Measurements from ENCODE around the gene GATA2.

Gene GATA2

DNA sequence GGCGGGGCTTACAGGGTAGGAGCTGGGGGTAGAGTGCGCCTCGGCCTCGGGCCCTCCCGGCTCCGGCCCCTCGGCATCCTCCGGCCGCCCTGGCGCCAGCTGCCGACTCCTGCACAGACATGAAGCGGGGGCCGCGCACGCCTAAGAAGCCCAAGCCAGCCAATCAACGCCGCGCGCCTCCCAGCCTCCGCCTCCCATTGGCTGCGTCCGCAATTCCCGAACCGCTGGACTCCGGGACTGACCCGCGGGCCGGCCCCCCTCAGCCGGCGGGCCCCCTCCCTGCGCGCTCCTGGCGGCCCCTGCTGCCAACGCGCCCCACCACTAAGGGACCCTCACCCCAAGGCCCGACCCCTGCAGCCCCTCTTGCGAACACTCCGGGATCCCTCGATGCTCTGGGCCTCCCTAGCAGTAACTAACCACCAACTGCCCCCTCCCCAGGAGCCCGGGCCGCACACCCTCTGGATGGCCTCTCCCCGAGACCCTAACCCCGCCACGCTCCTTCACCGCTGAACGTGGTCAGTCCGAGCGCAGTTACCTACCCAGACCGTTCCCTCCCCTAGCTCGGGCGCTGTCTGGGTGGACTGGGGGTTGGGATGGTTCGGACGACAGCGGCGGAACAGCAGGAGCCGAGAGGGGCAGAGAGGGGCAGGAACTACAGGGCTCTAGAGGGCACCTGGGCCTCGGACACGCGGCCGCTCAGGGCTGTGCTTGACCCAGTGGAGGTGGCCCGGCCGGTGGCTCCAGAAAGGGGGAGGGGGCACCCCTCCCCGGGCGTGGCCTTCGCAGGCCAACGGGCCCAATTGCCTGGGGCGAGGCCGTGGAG, 5.0 kb downstream of the GATA2 start:
- DNase-seq = peak; percentile 76

DNA sequence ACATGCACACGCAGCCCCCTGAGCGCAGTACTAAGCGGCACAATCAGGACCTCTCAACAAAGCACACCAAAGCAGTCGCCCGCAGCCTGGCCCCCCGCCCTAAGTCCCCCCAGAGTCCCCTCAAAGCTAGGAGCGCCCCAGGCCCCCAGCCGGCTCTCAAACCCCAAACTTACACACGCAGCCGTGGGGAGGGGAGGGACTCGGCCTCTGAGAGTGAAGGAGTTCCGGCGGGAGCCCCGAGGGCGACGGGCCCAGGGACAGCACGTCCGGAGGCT, 5.5 kb downstream of the GATA2 start:
- no peak for DNase-seq

DNA sequence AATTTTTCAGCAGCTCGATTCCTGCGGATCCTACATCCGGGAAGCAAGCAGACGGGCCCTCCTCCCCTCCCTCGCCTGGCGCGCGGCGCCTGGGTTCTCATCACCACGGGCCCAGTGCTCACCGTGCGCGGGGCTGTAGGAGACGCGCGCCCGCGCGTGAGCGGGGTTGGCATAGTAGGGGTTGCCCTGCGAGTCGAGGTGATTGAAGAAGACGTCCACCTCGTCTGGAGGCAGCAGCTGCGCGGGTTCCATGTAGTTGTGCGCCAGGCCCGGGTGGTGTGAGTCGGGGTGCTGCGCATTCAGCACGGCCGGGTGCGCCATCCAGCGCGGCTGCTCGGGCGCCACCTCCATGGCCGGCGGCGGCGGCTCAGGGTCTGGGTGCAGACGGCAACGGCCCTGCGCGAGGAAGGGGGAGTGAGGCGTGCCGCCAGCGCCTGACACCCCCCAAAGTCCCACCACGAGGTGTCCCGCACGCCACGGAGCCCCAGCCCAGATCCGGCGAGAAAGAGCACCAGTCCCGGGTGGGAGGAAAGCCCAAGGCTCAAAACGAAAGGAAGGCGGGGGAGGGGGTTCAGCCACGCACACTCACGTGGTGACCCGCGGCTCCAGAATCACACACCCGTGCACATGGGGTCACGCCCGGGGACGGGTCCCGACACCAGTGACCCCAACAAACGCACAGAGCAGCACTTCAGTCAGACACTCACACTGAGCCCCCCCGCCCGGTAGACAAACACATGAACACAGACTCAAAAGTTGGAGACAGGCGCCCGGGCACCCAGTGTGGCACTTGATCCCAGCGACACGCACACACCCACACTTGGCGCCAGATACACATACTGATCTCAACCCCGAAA, 6.1 kb downstream of the GATA2 start:
- no peak for DNase-seq

GRCh38 chr3:128486205-128486628, 6.8 kb downstream of the GATA2 start:
- no peak for DNase-seq

DNA sequence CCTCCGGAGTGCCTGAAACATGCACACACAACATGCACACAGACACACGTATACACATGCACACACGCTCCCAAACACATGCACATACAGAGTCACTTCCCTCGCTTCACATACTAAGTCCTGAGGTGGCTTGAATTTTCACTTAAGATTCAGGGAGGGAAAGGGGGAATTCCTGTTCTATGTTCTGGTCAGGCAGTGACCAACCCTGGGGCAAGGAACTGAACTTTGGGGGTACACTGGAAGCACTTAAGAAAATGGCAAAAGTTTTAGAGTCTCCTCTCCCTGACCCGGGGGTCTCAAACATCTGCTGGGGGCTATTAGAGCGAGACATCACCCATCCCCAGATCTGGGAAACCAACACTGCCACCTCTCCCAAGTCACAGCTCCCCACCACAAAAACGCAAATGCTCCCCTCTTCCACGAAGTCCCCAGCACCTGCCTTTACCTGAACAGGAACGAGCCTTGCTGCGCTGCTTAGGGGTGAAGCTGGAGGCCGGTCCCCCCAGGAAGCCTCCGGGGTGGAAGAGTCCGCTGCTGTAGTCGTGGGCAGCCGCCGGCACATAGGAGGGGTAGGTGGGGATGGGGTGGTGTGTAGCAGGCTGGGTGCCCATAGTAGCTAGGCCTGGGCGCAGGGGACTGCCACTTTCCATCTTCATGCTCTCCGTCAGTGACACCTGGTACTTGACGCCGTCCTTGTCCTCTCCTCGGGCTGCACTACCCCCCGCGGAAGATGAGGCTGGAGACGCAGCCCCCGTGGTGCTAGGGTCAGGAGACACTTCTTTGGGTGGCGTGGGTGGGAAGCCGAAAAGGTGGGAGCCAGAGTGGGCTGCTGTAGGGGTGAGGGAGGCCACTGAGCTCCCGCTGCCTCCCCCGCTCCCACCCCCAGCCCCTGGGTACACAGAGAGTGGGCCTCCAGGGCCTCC, 7.5 kb downstream of the GATA2 start:
- no peak for DNase-seq

DNA sequence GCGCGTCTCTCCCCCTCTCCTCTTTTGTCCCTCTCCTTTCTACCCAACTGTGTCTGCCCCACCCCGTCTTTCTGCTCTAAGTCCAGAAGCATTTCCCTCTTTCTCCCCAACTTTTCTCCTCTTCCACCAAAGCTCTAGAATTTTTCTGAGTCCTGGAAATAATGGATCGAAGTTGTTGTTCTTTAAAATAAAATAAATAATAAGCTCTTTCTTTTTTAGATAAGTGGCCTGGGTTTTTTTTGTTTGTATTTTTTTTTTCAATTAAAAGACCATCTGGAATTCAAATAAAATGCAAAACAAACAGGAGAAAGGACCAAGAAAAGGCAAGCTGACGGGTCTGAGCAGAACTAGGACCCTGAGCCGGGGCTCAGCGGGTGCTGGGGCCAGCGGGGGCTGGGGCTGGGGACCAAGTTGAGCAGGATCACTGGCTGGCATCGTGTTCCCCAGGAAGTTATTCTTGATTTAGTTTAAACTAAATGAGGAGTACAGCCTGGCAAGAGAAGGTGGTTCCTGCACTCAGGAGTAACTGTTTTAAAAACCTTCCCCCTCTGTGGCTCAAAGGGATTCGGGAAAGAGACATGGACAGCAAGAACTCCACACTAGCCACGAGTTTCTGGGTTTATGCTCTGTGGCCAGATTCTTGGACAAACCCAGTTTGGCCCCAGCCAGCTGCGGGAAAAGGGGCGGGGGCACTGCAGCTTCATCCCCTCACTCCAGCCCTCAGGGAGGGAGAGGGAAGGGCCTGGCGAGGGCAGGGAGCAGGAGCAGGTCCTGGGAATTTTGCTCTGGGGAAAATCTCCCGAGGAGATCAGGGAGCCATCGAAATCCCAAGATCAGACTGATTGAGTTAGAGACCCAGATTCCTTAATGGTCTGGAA, 8.4 kb downstream of the GATA2 start:
- no peak for DNase-seq

GRCh38 chr3:128483657-128484403, 9.2 kb downstream of the GATA2 start:
- no peak for DNase-seq

DNA sequence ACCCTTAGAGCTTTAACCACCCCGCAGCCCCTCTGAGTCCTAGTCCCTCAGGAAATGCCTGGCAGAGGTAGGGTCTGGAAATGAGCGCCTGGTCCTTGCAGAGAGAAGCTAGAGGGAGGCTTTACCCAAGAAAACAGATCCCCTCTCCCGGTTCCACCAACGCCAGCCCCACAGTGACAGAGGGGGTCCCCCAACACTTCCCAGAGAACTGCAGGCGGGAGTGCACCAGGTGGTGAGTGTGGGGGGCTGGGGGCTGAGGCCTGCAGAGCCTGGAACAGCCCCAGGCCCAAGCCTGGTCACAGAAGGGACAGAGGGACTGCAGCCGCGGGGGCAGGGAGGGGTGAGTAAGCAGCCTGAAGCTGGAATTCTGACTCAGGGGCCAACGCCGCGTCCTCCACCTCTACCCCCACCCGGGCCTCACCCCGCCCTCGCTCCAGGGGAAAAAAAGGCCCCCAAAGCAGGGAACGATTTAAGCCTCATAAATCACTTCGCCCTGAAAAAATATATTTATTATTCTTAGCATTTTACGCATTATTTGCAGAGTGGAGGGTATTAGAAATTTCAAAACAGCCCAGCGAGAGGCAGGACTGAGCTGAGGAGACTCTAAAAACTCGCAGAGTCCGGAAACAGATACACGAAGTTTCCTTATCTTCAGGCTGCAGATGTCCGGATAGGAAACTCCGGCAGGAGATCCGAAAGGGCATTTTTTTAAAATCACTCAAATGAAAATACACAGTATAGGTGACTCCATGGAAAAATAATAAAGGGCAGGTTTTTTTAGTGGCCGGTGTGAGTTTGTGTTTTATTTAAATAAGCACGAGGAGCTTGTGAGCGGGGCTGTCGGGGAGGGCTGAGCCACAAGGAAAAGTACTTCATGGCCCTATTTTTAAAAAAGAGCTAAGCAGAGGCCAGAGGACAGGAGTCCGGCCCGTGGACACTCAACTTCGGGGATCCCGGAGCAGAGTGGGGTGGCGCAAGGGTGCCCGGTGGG, 10.0 kb downstream of the GATA2 start:
- no peak for DNase-seq

DNA sequence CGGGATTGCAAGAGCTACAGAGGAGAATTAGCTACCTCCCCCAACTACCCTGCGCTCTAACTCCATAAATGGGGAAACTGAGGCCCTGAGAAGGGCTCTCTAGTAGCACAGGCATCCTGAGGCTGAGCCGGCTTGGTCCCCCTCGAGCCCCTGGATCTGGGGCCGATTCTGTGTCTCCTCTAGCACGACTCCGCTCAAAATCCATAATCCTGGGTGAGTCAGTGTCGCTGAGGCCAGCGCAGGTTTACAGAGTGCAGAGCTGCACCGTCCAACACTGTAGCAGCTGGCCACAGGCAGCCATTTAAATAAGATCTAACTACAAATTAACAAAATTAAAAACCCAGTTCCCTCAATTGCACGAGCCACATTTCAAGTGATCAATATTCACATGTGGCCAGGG, 10.8 kb downstream of the GATA2 start:
- no peak for DNase-seq

DNA sequence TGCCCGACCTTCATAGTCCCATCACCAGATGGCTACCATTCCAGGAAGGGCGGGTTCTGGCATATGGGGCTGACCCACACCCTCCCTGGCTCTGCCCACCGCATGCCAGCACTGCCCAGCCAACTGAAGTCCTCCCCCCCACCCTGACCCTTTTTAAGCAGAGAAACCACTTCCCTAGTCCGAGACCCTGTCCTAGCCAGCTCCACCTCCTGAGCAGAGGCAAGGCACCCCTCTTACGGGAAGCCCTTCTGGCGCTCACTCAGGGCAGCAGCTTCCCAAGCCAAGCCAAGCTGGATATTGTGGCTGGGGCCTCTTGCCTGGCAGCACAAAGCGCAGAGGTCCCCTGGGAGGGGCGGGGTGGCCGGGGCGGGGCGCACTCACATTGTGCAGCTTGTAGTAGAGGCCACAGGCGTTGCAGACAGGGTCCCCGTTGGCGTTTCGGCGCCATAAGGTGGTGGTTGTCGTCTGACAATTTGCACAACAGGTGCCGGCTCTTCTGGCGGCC, 11.5 kb downstream of the GATA2 start:
- DNase-seq = no peak

GRCh38 chr3:128480717-128481437, 12.1 kb downstream of the GATA2 start:
- no peak for DNase-seq

DNA sequence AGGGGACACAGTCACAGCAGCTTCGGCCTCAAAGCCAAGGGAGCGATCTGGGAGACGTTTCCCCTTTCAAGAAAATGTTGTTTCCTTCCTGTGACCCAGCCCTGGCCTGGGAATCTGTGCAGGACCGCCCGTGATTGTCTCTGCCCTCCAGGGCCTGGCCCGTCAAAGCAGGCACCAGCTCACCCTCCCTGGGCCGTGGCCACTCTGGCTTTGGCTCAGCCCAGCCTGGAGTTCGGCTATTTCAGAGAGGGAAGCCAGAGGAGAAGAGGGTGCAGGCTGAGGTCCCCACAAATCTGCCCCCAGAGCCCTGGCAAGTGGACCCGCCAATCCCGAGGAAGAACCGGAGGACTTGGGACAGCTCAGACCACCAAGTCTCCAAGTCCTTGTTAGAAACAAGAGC, 12.7 kb downstream of the GATA2 start:
- DNase-seq = no peak

- DNase-seq = no peak
Measured at GRCh38 chr3:128479558-128480086, 13.4 kb downstream of the GATA2 start.

DNA sequence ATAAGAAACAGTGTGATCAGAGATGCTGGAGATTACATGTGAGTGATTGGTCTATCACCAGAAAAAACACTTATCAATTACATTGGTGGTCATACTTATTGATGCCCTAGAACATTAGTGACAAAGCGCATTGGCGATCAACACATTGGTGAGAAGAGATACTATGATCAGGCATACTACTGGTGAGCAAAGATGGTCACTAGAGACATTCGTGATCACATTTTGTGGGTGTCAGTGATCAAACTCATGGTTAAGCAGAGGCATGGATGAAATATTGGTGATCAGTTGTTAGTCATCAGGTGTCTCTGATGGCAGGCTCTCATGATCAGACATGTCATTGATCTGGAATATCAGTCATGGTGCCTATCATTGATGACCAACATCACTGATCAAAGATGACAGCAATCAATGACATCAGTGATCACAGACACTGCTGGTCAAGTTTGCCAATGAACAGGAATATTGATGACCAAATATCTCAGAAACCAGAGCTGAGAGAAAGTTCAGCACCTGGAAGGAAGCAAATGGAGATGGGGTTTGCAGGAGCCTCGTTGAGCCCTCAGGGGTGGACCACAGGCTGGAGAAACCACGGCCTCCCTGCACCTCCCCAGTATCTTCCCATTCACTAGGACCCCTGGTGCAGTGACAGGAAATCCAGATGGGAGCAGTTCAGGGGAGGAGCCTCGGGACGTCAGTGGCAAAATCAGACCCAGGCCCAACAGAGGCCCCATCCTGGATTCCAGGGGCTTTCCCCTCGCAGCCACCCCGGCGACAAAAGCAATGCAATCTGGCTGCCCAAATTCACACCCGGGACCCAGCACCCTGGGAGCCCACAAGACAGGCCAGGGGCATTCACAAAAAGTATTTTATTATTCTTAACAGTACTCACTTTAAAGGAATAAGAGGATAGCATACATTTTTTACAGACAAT, 14.2 kb downstream of the GATA2 start:
- no peak for DNase-seq

DNA sequence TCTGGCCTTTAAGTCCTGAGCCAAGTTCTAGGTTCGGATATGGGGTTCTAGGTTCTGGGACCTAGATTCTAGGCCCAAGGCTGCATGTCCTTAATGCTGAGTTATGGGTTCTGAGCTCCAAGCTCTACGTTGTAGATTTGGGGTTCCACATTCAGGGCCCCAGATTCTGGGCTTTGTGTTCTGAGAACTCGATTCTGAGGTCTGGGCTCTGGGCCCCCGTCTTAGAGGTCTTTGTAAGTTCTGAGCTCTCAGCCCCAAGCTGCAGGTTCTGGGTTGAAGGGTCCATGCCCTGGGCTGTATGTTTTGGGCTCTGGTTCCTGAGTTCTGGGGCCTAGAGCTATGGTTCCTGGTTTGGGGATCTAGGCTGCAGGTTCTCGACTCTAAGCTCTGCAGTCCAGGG, 16.3 kb downstream of the GATA2 start:
- DNase-seq = no peak

GRCh38 chr3:128475355-128475754, 17.6 kb downstream of the GATA2 start:
- DNase-seq = no peak

- no peak for DNase-seq
Measured at GRCh38 chr3:128473737-128474136, 19.3 kb downstream of the GATA2 start.

DNA sequence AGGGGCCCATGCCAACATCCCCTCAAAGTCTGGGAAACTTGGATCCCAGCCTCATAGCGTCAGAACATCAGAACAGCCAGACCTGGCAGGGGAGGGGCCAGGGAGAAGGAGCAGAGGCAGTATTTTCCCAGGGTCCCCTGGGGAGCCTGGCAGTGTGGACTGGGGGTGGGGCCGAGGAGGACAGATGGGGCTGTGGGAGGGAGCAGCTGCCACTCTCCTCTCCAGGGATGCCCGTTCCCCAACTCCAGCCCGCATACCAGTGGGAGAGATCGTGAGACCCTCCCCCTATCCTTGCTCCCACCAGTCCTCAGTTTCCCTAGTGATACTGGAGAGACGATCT, 19.9 kb downstream of the GATA2 start:
- no peak for DNase-seq

Measured in NCI-H774 (cell line).